ENCODE measurements around the gene SEC24A.

Gene SEC24A

GRCh38 chr5:134604908-134605307 is 43.7 kb upstream of the SEC24A start:
- Histone ChIP-seq H3K4me1 (ENCODE audit: insufficient read depth, low read length, severe bottlenecking) (no peaks in the 10 kb centered on the region), H3K9ac (ENCODE audit: low read length) (no peak overlapping the region), H2AFZ (ENCODE audit: low read length) (no peak overlapping the region), H3K9me3 (ENCODE audit: low read length) (no peaks in the 10 kb centered on the region), H4K20me1 (ENCODE audit: insufficient read depth, low read length) (no peaks in the 10 kb centered on the region), H3K79me2 (ENCODE audit: insufficient read depth, low read length) (no peaks in the 10 kb centered on the region), H3K4me2 (ENCODE audit: low read length) (no peak overlapping the region), H3K27me3 (ENCODE audit: insufficient read depth, low read length) (no peaks in the 10 kb centered on the region), H3K27ac (ENCODE audit: low read depth, low read length, poor library complexity, severe bottlenecking) (no peak overlapping the region), H3F3A (ENCODE audit: insufficient read depth, low read length) (no peaks in the 10 kb centered on the region), H3K36me3 (ENCODE audit: insufficient read depth, low read length) (peaks cover 65% of the 10 kb centered on the region), H3K4me3 (ENCODE audit: low read depth, low read length, poor library complexity, severe bottlenecking) (no peak overlapping the region), H3K9me2 (ENCODE audit: low read depth, low read length) (no peaks in the 10 kb centered on the region)
- TF ChIP-seq EZH2 (IDR thresholded peaks at IDR 0.05; ENCODE audit: borderline replicate concordance, low read length) (no peak), CTCF (IDR thresholded peaks at IDR 0.05; ENCODE audit: low read length) (no peak)

GRCh38 chr5:134606726-134607125 is 41.9 kb upstream of the SEC24A start:
- Histone ChIP-seq H3F3A (ENCODE audit: insufficient read depth, low read length) (no peaks in the 10 kb centered on the region), H3K4me1 (ENCODE audit: insufficient read depth, low read length, severe bottlenecking) (no peaks in the 10 kb centered on the region), H3K9me2 (ENCODE audit: low read depth, low read length) (no peaks in the 10 kb centered on the region), H3K9ac (ENCODE audit: low read length) (no peak overlapping the region), H3K36me3 (ENCODE audit: insufficient read depth, low read length) (peaks cover 78% of the 10 kb centered on the region), H3K9me3 (ENCODE audit: low read length) (no peaks in the 10 kb centered on the region), H3K79me2 (ENCODE audit: insufficient read depth, low read length) (no peaks in the 10 kb centered on the region), H3K27me3 (ENCODE audit: insufficient read depth, low read length) (no peaks in the 10 kb centered on the region), H4K20me1 (ENCODE audit: insufficient read depth, low read length) (no peaks in the 10 kb centered on the region), H3K27ac (ENCODE audit: low read depth, low read length, poor library complexity, severe bottlenecking) (no peak overlapping the region), H2AFZ (ENCODE audit: low read length) (no peak overlapping the region), H3K4me2 (ENCODE audit: low read length) (no peak overlapping the region), H3K4me3 (ENCODE audit: low read depth, low read length, poor library complexity, severe bottlenecking) (no peak overlapping the region)
- TF ChIP-seq CTCF (IDR thresholded peaks at IDR 0.05; ENCODE audit: low read length) (no peak), EZH2 (IDR thresholded peaks at IDR 0.05; ENCODE audit: borderline replicate concordance, low read length) (no peak)

GRCh38 chr5:134608555-134608954 is 40.0 kb upstream of the SEC24A start:
- Histone ChIP-seq H3K4me1 (ENCODE audit: insufficient read depth, low read length, severe bottlenecking) (no peaks in the 10 kb centered on the region), H3K27ac (ENCODE audit: low read depth, low read length, poor library complexity, severe bottlenecking) (no peak overlapping the region), H2AFZ (ENCODE audit: low read length) (no peak overlapping the region), H3K79me2 (ENCODE audit: insufficient read depth, low read length) (no peaks in the 10 kb centered on the region), H3K27me3 (ENCODE audit: insufficient read depth, low read length) (no peaks in the 10 kb centered on the region), H3K4me2 (ENCODE audit: low read length) (no peak overlapping the region), H3K9me3 (ENCODE audit: low read length) (no peaks in the 10 kb centered on the region), H4K20me1 (ENCODE audit: insufficient read depth, low read length) (no peaks in the 10 kb centered on the region), H3K9ac (ENCODE audit: low read length) (no peak overlapping the region), H3K4me3 (ENCODE audit: low read depth, low read length, poor library complexity, severe bottlenecking) (no peak overlapping the region), H3K36me3 (ENCODE audit: insufficient read depth, low read length) (peaks cover 87% of the 10 kb centered on the region), H3F3A (ENCODE audit: insufficient read depth, low read length) (no peaks in the 10 kb centered on the region; the same call in 1 of the 2 replicates), H3K9me2 (ENCODE audit: low read depth, low read length) (no peaks in the 10 kb centered on the region)
- TF ChIP-seq CTCF (IDR thresholded peaks at IDR 0.05; ENCODE audit: low read length) (no peak), EZH2 (IDR thresholded peaks at IDR 0.05; ENCODE audit: borderline replicate concordance, low read length) (no peak)
